Dedifferentiated amniotic fluid mesenchymal stem cell (primary cell): ENCODE measurements around the gene MSANTD1.
"Not testable (repeated sequence)": the region's sequence is repeated elsewhere in the genome, so short reads cannot be mapped to it uniquely, and the experiment has no call there.

Experiments
- DNase-seq: peaks from one replicate; pipeline ENCODE4 v3.0.0-alpha.2; 2016; ENCODE audit errors: extremely low spot score

The MSANTD1 gene

GRCh38 chr4:3288571-3289094 is 39.7 kb downstream of the MSANTD1 start:
- DNase-seq = no peak

GRCh38 chr4:3290476-3290875 is 41.5 kb downstream of the MSANTD1 start:
- no peak for DNase-seq

GRCh38 chr4:3290889-3291321 is 41.9 kb downstream of the MSANTD1 start:
- no peak for DNase-seq

DNA sequence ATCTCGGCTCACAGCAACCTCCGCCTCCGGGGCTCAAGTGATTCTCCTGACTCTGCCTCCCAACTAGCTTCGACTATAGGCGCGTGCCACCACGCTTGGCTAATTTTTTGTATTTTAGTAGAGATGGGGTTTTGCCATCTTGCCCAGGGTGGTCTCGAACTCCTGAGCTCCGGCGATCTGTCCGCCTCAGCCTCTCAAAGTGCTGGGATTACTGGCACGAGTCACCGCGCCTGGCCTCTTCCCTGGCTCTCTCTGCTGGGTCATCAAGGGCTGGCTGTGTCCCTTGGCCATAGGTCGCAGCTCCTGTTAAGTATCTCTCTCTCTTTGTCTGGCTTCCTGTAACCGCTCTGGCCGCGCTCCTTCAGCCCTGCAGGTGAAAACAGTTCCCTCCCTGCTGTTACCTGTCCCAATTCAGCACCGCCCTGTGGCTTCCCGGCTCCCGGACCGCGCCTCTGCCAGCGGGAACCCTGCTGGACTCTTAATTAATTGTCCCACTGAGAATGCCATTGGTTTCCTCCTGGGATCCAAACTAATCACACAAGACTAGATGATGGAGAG is 42.5 kb downstream of the MSANTD1 start:
- DNase-seq = no peak

- DNase-seq = no peak
These were observed 43.1 kb downstream of the MSANTD1 start for GRCh38 chr4:3291969-3292570.

DNA sequence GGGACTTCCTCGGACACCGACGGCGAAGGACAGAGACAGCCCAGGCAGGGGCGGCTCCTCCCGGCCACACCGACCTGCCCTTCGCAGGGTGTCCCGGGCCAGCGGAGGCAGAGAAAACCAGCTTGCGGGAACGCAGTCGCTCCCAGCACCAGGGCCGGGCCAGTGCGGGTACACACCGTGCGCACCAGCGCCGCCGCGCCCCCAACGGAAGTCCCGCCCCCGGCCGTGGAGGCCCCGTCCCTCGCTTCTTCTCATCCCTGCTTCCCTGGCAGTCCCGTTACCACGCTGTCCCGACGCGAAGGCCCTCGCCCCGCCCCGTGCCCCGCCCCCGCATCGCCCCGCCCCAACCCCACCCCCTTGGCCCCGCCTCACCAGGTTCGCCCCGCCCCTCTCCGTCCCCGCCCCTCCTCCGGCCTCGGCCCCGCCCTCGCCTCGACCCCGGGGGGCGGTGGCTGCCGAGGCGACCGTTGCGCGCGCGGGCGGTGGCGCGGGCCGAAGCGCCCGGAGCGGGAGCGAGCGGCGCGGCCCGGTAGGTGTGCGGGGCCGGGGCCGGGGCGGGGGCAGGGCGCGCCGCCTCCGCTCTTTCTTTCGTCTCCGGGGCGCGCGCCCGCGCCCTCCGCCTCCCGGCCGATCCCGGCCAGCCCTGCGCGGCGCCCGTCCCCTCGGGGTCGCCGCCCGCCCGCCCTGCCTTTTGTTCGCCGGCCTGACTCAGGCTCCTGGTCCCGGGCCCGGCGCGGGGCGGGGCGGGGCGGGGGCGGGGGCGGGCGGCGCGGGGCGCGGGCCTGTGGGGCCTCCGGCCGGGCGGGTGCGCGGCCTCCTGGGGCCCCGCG is 43.8 kb downstream of the MSANTD1 start, which contains the start of gene RGS12:
RGS12 (plus strand) TSS at position 451 of the 830 bp plus-strand sequence. CDS start 23,150 bp downstream, outside the sequence.
- DNase-seq = peak; percentile 86

- DNase-seq = no peak
These were observed 44.7 kb downstream of the MSANTD1 start for GRCh38 chr4:3293401-3294391.

GRCh38 chr4:3294401-3295241 is 45.7 kb downstream of the MSANTD1 start:
- no peak for DNase-seq

DNA sequence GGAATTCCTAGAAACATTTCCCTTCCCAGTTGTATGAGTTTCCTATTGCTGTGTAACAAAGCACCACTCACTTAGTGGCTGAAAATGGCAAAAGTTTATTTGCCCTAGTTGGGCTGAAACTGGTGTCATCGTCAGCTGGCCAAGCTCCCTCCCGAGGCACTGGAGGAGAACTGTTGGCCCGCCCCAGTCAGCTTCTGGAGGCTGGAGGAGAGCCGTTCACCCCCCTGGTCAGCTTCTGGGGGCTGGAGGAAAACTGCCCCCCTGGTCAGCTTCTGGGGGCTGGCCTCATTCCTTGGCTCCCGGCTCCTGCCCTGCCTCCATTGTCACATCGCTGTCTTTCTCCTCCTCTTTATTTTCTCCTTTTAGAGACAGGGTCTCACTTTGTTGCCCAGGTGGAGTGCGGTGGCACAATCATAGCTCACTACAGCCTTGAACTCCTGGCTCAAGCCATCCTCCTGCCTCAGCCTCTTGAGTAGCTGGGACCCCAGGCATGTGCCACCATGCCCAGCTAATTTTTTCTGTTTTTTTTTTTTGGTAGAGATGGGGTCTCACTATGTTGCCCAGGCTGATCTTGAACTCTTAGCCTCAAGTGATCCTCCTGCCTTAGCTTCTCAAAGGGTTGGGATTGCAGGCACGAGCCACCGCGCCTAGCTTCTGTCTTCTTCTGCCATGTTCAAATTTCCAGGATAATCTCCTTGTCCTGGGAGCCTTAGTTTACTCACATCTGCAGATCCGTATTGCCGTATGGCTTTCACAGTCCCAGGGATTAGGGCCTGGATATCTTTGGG is 47.1 kb downstream of the MSANTD1 start:
- DNase-seq = no peak

DNA sequence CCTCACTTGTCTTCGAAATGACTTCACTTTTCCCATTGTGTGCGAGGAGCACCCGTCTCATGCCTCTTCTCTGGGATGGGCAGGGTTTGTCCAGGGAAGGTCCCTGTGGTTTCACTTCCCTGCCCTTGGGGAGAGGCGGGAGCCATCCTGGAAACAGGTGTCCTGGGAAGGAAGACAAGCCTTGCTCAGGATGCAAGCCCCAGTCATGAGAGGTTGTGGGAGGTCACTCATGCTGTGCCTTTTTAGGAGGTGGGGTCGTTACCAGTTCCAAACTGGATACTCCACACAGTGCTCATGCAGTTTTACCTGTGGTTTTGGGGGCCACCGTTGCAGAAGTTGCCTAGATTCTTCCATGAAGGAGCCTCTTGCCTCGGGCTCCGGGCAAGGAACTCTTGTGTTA is 47.7 kb downstream of the MSANTD1 start:
- DNase-seq = no peak

DNA sequence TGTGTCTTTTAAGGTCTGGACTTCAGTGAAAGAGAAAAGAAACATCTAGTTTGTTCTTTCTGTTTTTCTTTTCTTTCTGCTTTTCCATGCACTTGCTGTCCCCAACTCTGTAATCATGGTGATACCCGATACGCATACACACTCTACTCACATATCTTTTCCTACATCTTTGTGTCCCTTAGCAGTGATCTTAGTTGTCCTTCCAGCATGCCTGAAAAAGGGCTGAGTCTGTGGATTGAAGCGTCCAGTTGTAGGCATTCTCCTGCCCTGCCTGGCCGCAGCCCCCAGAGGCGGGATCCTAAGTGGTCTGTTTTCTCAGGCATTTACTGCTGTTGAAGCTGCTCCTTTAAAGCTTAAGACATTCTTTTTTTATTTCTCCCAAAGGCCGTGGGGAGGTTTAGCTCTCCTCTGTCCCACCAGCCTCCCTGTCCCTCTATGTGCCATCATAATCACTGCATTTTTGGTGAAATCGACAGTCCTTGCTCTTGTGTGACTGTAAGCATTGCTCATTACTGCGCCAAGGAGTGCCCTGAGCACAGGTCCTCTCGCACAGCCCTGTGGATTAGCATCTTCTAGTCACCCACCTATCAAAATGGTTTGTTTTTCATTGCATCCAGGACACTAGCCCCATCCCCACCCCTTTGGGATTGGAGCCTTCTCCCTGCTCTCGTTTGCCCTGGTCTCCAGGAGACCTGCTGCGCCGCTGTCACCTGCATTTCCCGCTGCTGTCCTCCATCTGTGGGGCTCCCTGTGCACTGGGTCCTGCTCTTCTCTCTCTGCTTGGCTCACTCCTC is 48.3 kb downstream of the MSANTD1 start:
- no peak for DNase-seq

DNA sequence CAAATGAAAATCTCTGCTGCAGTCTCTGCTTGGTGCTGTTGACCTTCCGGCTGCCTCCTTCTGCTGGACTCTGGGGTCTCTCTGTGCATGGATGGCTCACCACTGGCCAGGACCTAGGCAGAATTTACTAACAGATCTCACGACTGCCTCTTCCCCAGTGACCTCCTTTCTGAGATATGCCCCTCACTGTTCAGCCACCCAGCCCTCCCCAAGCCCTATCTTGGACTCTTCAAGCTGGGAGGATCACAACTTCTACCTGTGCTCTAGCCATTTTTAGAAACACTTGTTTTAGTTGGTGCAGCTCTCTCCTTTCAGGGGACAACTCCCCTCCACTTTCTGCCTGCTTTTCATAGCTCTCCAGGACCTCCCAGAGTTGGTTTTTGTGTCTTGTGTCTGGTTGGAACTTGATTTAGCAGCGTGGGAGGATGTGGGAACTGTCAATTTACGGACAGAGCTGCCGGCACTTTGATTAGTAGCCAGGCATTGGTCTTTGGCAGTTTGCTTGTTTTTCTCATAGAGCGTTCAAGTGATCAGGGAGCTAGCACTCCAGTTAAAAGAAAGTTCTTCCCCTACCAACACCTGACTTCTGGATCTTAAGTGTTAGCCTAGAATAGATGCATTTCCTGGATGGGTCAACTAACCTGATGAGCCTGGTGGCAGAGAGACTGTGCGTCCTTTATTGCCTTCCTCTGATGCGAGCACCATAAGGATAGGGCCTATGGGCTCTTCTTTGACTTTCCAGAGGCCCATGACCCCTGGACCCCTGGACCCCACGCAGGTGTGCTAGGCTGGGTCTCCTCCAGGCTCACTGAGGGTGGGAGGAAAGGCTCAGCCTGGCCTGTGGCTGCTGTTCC is 50.4 kb downstream of the MSANTD1 start:
- DNase-seq = no peak

GRCh38 chr4:3299976-3300671 is 51.2 kb downstream of the MSANTD1 start:
- no peak for DNase-seq

DNA sequence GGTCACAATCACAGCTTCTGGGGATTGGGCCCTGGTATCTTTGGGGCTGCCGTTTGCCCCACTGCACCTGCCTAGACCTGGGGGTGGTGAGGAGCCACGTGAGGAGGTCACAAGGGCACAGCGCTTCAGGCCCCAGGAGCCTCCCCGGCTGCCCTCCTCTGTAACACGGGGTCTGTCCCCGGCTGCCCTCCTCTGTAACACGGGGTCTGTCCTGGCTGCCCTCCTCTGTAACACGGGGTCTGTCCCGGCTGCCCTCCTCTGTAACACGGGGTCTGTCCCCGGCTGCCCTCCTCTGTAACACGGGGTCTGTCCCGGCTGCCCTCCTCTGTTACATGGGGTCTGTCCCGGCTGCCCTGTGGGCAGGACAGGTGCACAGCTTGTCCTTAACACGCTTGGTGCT is 51.9 kb downstream of the MSANTD1 start:
- not testable (repeated sequence) for DNase-seq

DNA sequence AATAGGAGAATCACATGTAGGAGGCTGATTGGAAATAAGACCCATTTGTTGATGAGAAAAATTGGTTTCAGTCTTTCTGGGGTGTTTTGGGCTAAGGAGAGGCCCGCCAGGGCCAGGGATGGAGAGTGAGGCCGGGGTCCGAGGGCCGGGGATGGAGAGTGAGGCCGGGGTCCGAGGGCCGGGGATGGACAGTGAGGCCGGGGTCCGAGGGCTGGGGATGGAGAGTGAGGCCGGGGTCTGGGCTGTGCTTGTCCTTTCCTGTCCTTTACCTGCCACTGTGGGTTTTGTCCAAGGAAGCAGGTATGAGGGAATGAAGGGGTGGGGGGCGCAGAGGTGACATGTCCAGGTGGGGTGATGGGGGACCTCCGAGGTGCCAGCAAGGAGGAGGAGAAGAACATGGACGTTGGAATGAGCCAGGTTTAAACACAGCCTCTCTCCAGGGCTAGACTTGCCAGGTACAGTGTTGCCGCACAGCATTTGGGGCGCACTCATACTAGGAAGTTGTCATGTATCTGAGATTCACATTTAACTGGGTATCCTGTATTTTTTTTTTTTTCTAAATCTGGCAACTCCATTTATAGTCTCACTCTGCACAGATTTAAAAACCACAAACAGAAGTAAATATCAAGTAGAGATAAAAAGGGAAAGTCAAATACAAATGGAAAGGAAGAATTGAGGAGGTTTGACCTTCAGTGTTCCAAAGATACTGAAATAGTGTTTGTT is 52.7 kb downstream of the MSANTD1 start:
- DNase-seq = no peak

DNA sequence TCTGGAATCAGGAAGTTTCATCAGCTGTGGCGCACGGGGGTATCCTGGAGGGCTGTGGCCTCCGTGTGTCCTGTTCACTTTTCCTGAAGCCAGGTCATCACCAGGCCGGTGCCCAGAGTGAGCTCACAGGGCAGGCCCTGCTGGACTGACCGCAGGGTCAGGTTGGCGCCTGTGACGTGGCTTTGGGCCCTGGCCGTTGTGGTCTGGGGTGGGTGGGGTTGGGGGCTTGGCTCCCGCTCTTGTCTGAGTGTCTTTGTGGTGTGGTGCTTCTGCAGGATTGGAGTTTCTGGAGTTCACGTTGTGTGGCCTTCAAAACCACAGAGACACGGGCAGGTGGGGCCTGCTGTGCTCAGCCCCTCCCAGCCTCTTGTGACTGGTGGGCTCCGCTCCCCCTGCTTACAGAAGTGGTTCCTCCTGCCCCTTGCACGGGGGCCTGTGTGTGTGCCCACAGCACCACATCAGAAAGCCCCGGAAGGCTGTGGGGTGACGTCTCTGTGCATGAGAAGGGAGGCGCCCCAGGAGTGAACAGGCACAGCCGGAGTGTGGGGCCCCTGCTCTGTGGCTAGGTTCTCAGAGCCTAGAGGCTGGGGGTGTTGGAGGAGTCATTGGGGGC is 53.3 kb downstream of the MSANTD1 start:
- no peak for DNase-seq
